MG63 (cell line): ENCODE measurements around the gene CDC42BPG. TPM values are rescaled to one million over a fixed set of nuclear protein-coding genes. Genes with fewer than 3 reads are reported as not detected.

Experiments used
- DNase-seq: peaks from one replicate; pipeline ENCODE4 v3.0.0-alpha.2; 2020
- H3K27me3 ChIP-seq: fragments of 250-450 bp; sonication (Bioruptor Pico); 2 replicates; pipeline ENCODE4 v1.5.1; 2020; ENCODE audit warnings: mild to moderate bottlenecking, moderate library complexity
- H3K36me3 ChIP-seq: fragments of 250-450 bp; sonication (Bioruptor Pico); 2 replicates; pipeline ENCODE4 v1.5.1; 2020; ENCODE audit warnings: mild to moderate bottlenecking, moderate library complexity
- H3K4me3 ChIP-seq: fragments of 250-450 bp; sonication (Bioruptor Pico); 2 replicates; pipeline ENCODE4 v1.5.1; 2020; ENCODE audit warnings: mild to moderate bottlenecking, moderate library complexity
- H3K9me3 ChIP-seq: fragments of 250-450 bp; sonication (Bioruptor Pico); 2 replicates; pipeline ENCODE4 v1.5.1; 2020; ENCODE audit warnings: mild to moderate bottlenecking, moderate library complexity
- total RNA-seq: library from RNA; depleted of rRNA; stranded (reverse); fragments of >200 nt; shearing (Covaris generic); gene quantifications from 2 replicates; pipeline ENCODE4 v1.2.3, GENCODE V29; 2014; ENCODE audit warnings: low replicate concordance

CDC42BPG gene
- total RNA-seq, 1 experiment from 2014 or later = 0.36 TPM

DNA sequence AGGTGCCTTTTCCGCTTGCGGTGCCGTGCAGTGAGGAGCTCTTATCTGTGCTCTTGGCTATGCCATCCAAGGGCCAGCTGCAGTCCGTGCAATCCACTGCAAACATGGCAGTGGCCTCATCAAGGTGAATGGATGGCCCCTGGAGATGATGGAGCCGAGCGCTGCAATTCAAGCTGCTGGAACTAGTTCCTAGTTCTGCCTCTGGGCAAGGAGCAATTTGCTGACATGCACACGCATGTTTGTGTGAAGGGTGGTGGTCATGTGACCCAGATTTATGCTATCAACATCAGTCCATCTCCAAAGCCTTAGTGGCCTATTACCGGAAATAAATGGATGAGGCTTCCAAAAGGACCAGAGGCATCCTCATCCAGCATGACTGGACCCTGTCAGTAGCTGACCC, 37.0 kb upstream of the CDC42BPG start:
- Histone ChIP-seq H3K9me3 (no peaks in the 10 kb centered on the region), H3K36me3 (peaks cover 7% of the 10 kb centered on the region), H3K4me3 (no peak overlapping the region), H3K27me3 (no peaks in the 10 kb centered on the region)
- DNase-seq = no peak

DNA sequence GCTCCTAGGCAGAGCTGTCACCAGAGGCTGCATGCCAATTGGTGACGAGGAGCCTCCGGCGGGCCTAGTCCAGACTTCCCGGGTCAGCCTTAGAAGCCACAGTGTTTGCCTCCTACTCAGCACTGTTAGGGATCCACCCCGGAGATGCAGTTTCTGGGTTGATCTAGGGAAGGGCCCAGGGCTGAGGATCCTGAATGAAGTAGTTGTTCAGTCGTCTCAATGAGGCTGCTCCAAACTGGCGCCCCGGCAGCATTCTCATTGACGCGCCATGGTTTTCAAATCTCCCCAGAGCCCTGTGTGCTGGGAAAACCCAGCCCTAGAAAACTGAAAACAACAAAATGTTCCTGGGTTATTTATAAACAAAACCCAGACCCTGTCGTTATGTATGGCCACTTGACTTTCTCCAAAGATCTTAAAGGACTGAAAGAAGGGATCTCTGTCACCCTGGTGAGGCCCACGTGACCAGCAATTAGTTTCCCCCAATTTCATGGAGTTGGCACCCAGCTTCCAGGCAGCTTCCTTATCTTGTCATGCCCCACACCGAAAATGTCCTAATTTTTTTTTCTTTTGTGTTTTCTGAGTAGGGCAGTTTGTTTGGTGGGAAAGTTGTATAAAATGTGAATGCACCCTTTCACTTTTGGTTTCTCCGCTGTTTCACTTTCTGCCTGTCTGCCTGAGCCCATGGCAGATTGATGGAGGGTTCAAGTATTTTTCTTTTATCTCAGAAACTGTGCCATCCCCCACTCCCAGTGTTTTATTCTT, 36.0 kb upstream of the CDC42BPG start:
- H3K9me3 ChIP-seq = no peaks in the 10 kb centered on the region
- H3K27me3 ChIP-seq = no peaks in the 10 kb centered on the region
- H3K36me3 ChIP-seq = peaks cover 16% of the 10 kb centered on the region
- H3K4me3 ChIP-seq = no peak overlapping the region
- no peak for DNase-seq

DNA sequence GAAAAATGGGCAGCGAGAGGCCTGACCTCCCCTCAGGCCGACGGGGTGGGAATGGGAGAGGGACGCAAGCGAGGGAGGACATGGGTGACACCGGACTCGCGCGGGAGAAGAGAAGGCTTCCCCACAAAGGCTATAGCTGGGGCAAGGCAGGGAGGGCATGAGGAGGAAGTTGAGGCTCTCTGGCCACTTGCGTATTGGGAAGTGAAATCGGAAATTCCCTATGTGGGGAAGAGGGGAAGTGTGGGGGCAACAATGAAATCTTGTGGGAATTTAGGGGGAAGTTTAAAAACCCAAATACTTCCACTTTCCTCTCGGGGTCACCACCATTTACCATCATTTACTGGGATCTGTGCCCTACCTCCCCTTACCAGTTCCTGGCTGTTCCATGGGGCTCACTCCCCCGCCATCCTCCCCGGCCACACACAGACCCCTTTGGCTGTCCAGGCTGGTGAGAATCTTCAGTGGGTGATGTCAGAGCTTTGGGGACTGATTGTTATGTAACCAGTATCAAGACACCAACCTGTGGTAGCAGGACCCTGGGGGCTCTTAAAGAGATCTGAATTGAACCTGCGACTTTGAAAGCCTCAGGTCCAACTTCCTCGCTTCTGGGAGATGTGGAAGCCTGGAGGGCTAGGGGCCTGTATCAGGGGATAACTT, 34.9 kb upstream of the CDC42BPG start:
- no peak for DNase-seq
- Histone ChIP-seq H3K9me3 (no peaks in the 10 kb centered on the region), H3K36me3 (peaks cover 26% of the 10 kb centered on the region), H3K27me3 (no peaks in the 10 kb centered on the region), H3K4me3 (peak overlapping the region; percentile 92)

DNA sequence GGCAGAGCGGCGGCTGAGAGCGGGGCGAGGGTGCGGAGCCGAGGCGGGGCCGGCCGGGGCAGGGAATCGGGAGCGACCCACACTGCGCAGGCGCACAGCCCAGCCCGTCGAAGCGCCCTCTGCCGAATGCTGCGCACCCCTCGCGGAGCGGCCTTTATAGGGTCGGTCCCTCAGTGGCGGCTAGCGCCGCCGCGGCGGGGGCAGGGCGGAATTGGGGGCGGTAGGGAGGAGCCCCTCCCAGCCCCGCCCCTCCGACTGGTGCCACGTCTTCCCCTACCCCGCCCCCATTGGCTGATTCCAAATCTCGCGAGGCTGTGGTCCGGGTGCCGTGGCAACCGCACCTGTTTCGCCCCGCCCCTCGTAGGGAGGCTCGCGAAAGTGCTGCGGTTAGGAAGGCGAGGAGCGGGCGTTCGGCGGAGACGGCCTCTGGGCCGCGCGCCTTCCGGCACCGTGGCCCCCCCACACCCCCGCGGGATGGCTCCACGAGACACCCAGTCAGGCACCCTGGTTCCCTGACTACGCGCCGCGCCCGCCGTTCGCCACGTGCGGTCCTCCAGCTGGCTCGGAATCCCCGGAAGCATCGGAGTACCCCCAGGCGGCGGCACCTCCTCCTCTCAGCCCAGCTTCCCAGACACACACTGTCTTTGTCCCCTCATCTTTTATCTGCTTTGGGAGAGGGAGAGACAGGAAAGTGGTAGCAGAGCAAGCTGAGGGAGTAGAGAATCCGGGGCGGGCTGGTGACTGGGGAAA, 34.2 kb upstream of the CDC42BPG start, which contains the start of gene EHD1:
Gene EHD1, minus strand, starts transcription at position 128 of the 750 bp plus-strand sequence. CDS start 157 bp downstream, outside the sequence.
- H3K36me3 ChIP-seq = peaks cover 31% of the 10 kb centered on the region
- H3K27me3 ChIP-seq = no peaks in the 10 kb centered on the region
- no peaks in the 10 kb centered on the region for H3K9me3 ChIP-seq
- peak within 1 kb of the TSS; percentile 92 for H3K4me3 ChIP-seq
- peak; percentile 95 for DNase-seq

DNA sequence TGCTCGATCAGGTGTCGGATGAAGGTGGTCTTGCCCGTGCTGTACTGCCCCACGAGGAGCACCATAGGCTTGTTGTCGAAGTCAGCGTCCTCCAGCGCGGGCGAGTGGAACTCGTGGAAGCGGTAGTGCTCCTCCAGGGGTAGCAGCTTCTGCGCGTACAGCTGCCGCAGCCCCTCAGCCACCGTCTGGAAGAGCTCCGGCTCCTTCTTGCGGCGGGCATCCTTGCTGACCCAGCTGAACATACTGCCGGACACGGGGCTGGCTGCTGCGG, 33.7 kb upstream of the CDC42BPG start:
- no peak for DNase-seq
- H3K4me3 ChIP-seq = peak overlapping the region; percentile 92
- H3K9me3 ChIP-seq = no peaks in the 10 kb centered on the region
- peaks cover 35% of the 10 kb centered on the region for H3K36me3 ChIP-seq
- no peaks in the 10 kb centered on the region for H3K27me3 ChIP-seq

DNA sequence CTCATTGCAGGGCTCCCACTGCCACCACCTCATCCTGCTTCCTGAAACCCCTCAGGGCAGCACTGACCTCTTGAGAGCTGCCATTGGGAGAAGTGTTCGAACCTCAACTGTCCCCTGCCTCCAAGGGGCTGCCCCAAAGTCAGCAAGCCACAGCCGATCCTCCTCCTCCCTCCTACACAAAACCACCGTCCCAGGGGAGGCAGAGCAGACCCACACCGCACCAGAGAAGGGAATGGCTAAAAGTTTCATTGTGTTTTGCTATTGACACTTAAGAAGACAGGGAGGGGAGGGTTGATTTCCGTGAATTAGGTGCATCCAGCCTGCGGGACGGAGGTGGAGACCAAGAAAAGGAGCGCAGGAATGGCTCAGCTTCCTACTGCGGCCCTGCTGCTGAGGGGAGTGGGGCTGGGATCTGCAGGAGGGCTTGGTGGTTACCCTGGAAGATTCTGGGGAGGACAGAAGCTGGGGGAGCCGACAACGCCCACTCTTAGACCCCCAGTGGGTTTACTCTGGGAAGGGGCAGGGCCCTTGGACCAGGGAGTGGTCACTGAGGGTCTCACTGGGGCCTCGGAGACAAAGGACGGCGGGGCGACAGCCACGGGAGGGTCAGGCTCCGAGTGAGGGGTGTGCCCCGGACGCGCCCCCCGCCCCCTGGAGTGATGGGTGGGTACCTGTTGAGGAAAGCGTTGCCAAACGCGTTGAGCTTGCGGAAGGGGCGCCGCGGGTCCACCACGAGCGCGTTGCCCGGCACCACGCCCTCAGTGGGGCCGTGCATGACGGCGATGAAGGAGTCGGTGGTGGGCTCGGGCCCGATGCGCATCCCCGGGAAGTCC, 33.2 kb upstream of the CDC42BPG start:
- no peak for DNase-seq

DNA sequence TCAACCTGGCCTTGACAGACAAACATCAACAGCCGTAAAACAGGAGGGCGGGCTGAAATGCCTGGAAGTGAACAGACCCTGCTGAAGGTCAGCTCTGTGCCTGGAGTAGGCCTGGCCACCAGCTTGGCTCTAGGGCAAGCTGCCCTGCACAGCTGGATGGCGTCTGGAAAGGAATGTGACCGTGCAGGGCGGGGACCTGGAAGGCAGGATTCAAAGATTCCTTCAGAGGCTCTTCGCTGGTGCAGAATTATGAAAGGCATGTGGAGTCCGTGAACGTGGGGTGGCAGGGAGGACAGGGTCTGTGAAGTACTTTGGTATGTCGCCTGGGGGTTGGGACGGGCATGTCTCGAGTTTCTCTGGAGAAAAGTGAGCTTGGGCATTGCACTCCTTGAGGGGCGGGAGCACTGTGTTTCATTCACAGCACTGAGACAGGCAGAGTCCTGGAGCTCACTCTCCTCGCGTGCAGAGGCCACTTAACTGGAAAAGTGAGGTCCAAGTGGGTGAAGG, 32.4 kb upstream of the CDC42BPG start:
- peaks cover 44% of the 10 kb centered on the region for H3K36me3 ChIP-seq
- H3K9me3 ChIP-seq = no peaks in the 10 kb centered on the region
- peak overlapping the region; percentile 92 for H3K4me3 ChIP-seq
- peak; percentile 44 for DNase-seq
- H3K27me3 ChIP-seq = no peaks in the 10 kb centered on the region

More for the DNA sequence above, 33.2 kb upstream of the CDC42BPG start:
- Histone ChIP-seq H3K4me3 (peak overlapping the region; percentile 92), H3K36me3 (peaks cover 40% of the 10 kb centered on the region), H3K27me3 (no peaks in the 10 kb centered on the region), H3K9me3 (no peaks in the 10 kb centered on the region)

DNA sequence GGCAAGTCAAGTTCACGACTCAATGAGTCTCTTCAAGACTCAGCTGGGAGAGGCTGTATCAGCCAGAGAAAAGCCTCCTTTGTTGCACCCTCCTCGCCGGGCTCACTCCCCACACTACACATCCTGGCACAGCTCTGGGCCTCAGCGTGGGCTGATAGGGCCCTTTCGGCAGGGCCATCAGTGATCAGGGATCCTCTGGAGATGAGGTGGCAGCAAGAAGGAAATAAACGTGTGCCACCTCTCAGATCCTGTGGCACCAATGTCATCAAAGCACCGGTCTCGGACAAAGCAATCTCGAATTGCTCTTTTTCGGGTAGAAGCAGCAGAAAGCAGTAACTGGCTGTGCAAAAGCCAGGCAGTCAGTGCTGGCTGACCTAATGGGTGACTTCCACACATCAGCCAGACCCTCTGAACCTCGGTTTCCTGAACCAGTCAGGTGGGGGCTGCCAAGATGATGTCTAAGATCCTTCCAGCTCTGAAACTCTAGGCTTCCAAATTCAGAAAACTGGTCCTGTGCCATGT, 31.8 kb upstream of the CDC42BPG start:
- no peaks in the 10 kb centered on the region for H3K27me3 ChIP-seq
- DNase-seq = no peak
- H3K4me3 ChIP-seq = peak overlapping the region; percentile 92
- H3K36me3 ChIP-seq = peaks cover 50% of the 10 kb centered on the region
- H3K9me3 ChIP-seq = no peaks in the 10 kb centered on the region

DNA sequence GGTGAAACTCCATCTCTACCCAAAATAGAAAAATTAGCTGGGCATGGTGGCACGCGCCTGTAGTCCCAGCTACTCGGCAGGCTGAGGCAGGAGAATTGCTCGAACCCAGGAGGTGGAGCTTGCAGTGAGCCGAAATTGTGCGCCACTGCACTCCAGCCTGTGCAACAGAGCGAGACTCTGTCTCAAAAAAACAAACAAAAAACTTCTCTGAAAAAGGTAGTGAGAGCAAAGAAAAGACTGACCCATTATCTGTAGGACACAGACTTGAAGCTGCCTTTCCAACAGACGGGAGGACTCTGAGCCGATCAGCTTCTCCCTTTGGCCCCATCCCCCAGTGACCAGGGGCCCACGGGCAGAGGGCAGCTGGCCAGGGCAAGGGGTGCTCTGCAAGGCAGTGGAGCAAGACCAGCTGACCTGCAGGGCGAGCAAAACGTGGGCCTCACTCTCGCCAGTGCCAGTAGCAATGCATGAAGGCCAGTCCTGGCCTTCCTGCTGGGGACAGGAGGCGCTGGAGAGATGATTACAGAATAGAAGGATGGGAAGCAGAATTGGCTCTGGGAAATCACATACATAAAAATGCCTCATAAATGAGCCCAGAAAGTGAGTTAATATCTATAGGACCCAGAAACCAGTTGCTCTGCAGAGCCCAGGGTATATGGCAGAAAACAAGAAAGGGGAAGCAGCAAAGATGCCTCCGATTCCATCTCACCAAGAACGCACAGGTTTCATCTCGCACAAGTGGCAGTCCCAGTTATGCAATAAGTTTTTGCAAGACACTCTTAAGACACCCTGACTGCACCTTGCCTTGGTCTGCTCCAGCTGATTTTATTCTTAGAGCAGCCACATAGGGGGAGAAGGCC, 31.1 kb upstream of the CDC42BPG start:
- H3K4me3 ChIP-seq = peak overlapping the region; percentile 92
- H3K27me3 ChIP-seq = no peaks in the 10 kb centered on the region
- H3K36me3 ChIP-seq = peaks cover 53% of the 10 kb centered on the region
- DNase-seq = no peak
- H3K9me3 ChIP-seq = no peaks in the 10 kb centered on the region

DNA sequence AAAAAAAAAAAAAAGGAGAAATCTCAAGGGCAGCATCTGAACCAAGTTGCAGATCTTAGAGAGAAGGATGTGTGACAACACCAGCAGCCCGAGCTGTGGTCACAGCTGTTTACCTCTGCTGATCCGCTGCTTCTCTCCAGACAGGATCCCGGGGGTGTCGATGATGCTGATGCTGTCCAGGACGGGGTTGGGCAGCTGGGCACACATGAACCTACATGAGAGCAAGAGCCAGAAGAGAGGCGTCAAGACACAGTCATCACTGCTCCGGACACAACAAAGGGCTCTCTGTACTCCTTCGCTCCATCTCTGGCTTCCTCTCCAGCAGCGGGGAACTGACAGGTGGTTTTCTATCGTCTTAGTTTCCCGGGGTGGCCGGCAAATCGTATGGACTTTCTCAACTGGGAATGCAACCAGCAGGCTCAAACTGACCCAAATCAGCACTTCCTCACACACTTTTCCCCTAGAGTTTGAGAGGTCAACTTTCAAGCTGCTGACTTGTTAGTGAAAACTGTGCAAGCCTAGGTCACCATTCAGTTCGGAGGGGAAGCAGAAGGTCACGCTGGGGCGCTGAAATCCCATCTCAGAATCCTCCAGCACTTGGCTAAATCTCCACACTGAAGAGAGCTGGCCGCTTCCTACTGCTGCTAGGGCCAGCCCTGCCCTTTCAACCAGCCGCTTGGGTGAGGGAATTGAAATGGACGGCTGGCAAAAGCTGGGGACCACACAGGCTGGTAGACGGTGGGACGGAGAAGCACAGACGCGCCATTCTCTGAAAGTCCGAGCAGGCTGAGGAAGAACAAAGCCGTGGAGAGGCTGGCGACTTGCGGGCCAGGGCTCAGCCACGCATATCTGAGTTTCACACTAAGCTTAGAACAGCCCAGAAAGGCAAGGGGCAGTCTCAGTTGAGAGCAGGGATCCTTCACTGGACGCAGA, 30.1 kb upstream of the CDC42BPG start:
- H3K9me3 ChIP-seq = no peaks in the 10 kb centered on the region
- no peaks in the 10 kb centered on the region for H3K27me3 ChIP-seq
- no peak for DNase-seq
- peaks cover 53% of the 10 kb centered on the region for H3K36me3 ChIP-seq
- H3K4me3 ChIP-seq = no peak overlapping the region

DNA sequence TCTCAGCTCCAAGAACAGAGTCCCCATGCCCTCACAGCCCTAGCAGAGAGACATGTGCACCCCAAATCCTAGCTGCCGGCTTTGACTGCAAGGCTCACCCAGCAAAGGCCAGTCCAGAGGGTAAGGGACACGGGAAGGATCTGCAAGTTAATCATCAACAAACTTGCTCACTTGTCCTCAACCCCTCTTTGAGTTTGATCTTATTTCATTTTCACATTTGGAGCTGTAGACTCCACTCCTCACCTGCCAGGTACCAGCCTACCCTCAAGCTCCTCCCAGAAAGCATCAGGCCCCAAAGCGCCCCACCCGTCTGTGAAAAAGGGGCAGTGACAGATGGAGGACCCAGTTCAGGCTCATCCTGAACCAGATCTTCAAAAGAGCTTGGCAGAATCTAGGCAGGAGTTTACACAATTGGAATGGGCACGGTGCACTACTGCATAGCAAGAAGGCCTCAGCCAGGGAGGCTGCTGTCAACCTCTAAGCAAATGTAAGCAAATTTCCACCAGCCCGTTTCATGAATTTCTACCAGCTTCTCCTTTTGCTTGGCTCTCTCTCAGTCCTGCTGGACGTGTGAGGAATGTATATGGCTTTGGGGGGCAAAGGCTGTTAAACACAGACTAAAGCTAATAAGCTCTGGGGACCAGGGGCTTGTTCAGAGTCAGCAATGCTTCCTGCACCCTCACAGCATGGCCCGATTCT, 28.5 kb upstream of the CDC42BPG start:
- H3K36me3 ChIP-seq = peaks cover 60% of the 10 kb centered on the region
- DNase-seq = no peak
- no peaks in the 10 kb centered on the region for H3K27me3 ChIP-seq
- H3K4me3 ChIP-seq = no peak overlapping the region
- H3K9me3 ChIP-seq = no peaks in the 10 kb centered on the region

DNA sequence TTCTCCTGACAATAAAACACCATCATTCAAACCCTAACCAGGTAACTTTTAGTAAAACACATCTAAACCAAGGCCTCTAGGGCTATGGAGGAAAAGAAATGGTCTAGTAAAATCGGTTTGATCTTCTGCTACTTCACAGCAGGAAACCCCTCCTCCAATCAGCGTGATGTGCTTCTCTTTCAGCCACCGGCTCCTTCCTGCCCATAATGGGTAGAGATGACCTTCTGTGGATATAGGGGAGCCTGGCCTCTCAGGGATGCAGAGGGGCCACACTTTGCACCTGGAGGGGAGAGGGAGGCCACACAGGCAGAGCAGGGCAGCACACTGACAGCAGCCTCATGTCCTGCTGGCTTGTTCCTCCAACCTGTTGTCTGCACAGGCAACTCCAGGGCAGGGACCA, 27.0 kb upstream of the CDC42BPG start:
- no peak for DNase-seq
- H3K27me3 ChIP-seq = no peaks in the 10 kb centered on the region
- H3K4me3 ChIP-seq = no peak overlapping the region
- peaks cover 60% of the 10 kb centered on the region for H3K36me3 ChIP-seq
- H3K9me3 ChIP-seq = no peaks in the 10 kb centered on the region

DNA sequence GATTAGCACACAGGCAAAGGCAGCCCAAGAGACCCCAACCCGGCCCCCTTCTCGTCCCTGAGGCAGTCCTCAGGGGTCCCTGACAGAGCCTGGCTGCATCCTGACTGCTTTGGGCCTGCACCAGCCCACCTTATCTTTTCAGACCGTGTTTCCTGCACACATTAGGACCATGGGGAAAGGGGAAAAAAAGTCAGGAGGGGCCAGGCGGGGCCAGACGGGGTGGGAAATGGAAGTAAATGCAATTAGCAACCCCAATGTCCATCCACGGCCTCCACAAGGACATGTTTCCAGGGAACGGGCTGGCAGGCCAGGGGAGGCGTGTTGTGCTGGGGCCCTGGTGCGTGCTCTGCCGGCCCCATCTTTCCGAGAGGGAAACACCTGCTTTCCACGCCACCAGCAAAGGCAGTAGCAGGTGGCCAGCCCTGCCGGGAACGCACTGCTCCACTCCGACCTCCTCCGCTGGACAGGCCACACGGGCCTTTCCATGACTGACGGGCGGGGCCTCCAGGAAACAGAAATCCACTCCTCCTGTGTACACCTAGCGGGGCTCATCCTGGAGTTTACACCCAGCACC, 26.5 kb upstream of the CDC42BPG start:
- no peak for DNase-seq
- H3K36me3 ChIP-seq = peaks cover 60% of the 10 kb centered on the region
- no peaks in the 10 kb centered on the region for H3K27me3 ChIP-seq
- H3K9me3 ChIP-seq = no peaks in the 10 kb centered on the region
- no peak overlapping the region for H3K4me3 ChIP-seq
